Globus pallidus (tissue), 1 donor: ENCODE data around the gene SLC44A4.

Source experiments
- DNase-seq: peaks from one replicate; pipeline ENCODE4 v3.0.0-alpha.2; 2015; ENCODE audit warnings: low spot score

The SLC44A4 gene

GRCh38 chr6:31901415-31901952, 22.7 kb upstream of the SLC44A4 start:
- peak; percentile 69 for DNase-seq

- DNase-seq = no peak
Observed at GRCh38 chr6:31900917-31901414, 22.2 kb upstream of the SLC44A4 start.

- no peak for DNase-seq
Observed at GRCh38 chr6:31899882-31900722, 21.3 kb upstream of the SLC44A4 start.

- DNase-seq = no peak
Observed at GRCh38 chr6:31899215-31899614, 20.4 kb upstream of the SLC44A4 start.

GRCh38 chr6:31898383-31899011, 19.7 kb upstream of the SLC44A4 start:
- DNase-seq = peak; percentile 51

- DNase-seq = peak; percentile 90
Observed at GRCh38 chr6:31897612-31898382, 19.0 kb upstream of the SLC44A4 start, which contains the start of gene EHMT2. EHMT2 (minus strand) TSS chr6:31897698; CDS start chr6:31897677, 21 bp downstream.

- peak; percentile 20 for DNase-seq
Observed at GRCh38 chr6:31896856-31897611, 18.2 kb upstream of the SLC44A4 start.

- no peak for DNase-seq
Observed at GRCh38 chr6:31896493-31896855, 17.7 kb upstream of the SLC44A4 start.

GRCh38 chr6:31892821-31893220, 14.0 kb upstream of the SLC44A4 start:
- DNase-seq = no peak

GRCh38 chr6:31889331-31889972, 10.7 kb upstream of the SLC44A4 start:
- no peak for DNase-seq

GRCh38 chr6:31888276-31889258, 9.8 kb upstream of the SLC44A4 start:
- DNase-seq = no peak

- no peak for DNase-seq
Observed at GRCh38 chr6:31887173-31888007, 8.6 kb upstream of the SLC44A4 start.

GRCh38 chr6:31886541-31886991, 7.8 kb upstream of the SLC44A4 start:
- no peak for DNase-seq

GRCh38 chr6:31884528-31885035, 5.8 kb upstream of the SLC44A4 start:
- no peak for DNase-seq

- no peak for DNase-seq
Observed at GRCh38 chr6:31883676-31884075, 4.9 kb upstream of the SLC44A4 start.

GRCh38 chr6:31882344-31882743, 3.5 kb upstream of the SLC44A4 start:
- DNase-seq = no peak

GRCh38 chr6:31881136-31881859, 2.5 kb upstream of the SLC44A4 start:
- DNase-seq = no peak

- no peak for DNase-seq
Observed at GRCh38 chr6:31880616-31881015, 1.8 kb upstream of the SLC44A4 start.
